ENCODE results near the gene BAAT.

- TF ChIP-seq CTCF (IDR thresholded peaks at IDR 0.05) (no peak), POLR2A (IDR thresholded peaks at IDR 0.05) (no peak)
Measured at GRCh38 chr9:101375546-101375945, 9.3 kb downstream of the BAAT start.
